HFFc6 (cell line): ENCODE data around the gene ZBTB12. TPM values are rescaled to one million over a fixed set of nuclear protein-coding genes. Genes with fewer than 3 reads are reported as not detected.
"Not testable (repeated sequence)": the region's sequence is repeated elsewhere in the genome, so short reads cannot be mapped to it uniquely, and the experiment has no call there.

Experiments
- DNase-seq: peaks from one replicate; pipeline ENCODE4 v3.0.0-alpha.2; 2018
- H3K27ac Mint-ChIP-seq: 2 replicates; pipeline ENCODE4 v1.8.0; 2020; ENCODE audit warnings: mild to moderate bottlenecking, mixed read lengths
- H3K27me3 Mint-ChIP-seq: 2 replicates; pipeline ENCODE4 v1.8.0; 2021; ENCODE audit warnings: mild to moderate bottlenecking, moderate library complexity, mixed read lengths; ENCODE audit not compliant: insufficient read depth
- H3K36me3 Mint-ChIP-seq: 2 replicates; pipeline ENCODE4 v1.8.0; 2021; ENCODE audit warnings: low read depth, mixed read lengths
- H3K4me1 Mint-ChIP-seq: 2 replicates; pipeline ENCODE4 v1.8.0; 2020; ENCODE audit warnings: low read depth, mixed read lengths
- H3K4me3 Mint-ChIP-seq: 2 replicates; pipeline ENCODE4 v1.8.0; 2020; ENCODE audit warnings: mild to moderate bottlenecking, moderate library complexity, mixed read lengths
- H3K9me3 Mint-ChIP-seq: 2 replicates; pipeline ENCODE4 v1.8.0; 2020; ENCODE audit warnings: mild to moderate bottlenecking, mixed read lengths
- CTCF ChIP-seq: fragments of 200-600 bp; sonication (generic); IDR thresholded peaks from 2 replicates; pipeline ENCODE4 v1.5.0; 2021; ENCODE audit warnings: antibody characterized with exemption, mild to moderate bottlenecking
- total RNA-seq, 6 experiments: library from RNA; stranded (reverse); fragmentation: NEBNext Ultra II Directional; extraction: Animal tissue kit (Norgen Biotek cat#: 25700); gene quantifications; 2 replicates in 1 of 6; 3 replicates in 5 of 6; pipeline ENCODE4 v1.2.3, GENCODE V29; 2021

The ZBTB12 gene
- total RNA-seq, 6 experiments from 2014 or later, result 7.3 to 9.0 (median 8.3) TPM

DNA sequence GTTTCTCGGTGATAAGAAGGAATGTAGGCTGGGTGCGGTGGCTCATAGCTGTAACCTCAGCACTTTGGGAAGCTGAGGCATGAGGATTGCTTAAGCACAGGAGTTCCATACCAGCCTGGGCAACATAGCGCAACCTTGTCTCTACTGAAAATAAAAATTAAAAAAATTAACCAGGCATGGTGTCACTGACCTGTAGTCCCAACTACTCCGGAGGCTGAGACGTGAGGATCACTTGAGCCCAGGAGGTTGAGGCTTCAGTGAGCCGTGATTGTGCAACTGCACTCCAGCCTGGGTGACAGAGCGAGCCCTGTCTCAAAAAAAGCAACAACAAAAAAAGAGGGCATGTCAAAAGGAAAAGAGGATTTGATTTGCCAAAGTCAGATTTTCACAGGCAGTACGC is 43.2 kb downstream of the ZBTB12 start:
- H3K27me3 Mint-ChIP-seq, result peaks cover 3% of the 10 kb centered on the region

DNA sequence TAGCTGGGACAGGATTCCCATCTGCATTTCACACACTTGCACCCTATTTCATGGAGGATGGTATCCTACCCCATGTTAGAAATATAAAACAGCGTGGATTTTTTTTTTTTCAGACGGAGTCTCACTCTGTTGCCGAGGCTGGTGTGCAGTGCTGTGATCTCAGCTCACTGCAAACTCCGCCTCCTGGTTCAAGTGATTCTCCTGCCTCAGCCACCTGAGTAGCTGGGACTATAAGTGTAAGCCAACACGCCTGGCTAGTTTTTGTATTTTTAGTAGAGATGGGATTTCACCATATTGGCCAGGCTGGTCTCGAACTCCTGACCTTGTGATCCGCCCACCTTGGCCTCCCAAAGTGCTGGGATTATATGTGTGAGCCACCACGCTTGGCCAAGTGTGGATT is 44.1 kb downstream of the ZBTB12 start:
- H3K27ac Mint-ChIP-seq, H3K36me3 Mint-ChIP-seq, DNase-seq, H3K4me3 Mint-ChIP-seq, H3K27me3 Mint-ChIP-seq, H3K9me3 Mint-ChIP-seq: not testable (repeated sequence)
- peaks cover 13% of the 10 kb centered on the region for H3K4me1 Mint-ChIP-seq

More for the DNA sequence above, 43.2 kb downstream of the ZBTB12 start:
- no peak for DNase-seq
- H3K9me3 Mint-ChIP-seq, result no peaks in the 10 kb centered on the region
- H3K4me3 Mint-ChIP-seq, result no peak overlapping the region
- H3K27ac Mint-ChIP-seq, result no peak overlapping the region
- peaks cover 19% of the 10 kb centered on the region for H3K4me1 Mint-ChIP-seq
- no peak for TF ChIP-seq CTCF
- no peaks in the 10 kb centered on the region for H3K36me3 Mint-ChIP-seq

DNA sequence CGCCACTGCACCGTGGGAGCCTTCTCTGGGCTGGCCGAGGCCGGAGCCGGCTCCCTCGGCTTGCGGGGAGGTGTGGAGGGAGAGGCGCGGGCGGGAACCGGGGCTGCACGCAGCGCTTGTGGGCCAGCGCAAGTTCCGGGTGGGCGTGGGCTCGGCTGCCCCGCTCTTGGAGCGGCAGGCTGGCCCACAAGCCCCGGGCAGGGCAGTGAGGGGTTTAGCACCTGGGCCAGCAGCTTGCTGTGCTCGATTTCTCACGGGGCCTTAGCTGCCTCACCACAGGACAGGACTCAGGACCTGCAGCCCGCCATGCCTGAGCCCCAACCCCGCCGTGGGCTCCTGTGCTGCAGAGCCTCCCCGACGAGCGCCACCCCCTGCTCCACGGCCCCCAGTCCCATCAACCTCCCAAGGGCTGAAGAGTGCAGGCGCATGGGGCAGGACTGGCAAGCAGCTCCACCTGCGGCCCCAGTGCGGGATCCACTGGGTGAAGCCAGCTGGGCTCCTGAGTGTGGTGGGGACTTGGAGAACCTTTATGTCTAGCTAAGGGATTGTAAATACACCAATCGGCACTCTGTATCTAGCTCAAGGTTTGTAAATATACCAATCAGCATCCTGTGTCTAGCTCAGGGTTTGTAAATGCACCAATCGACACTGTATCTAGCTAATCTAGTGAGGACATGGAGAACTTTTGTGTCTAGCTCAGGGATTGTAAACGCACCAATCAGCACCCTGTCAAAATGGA is 49.7 kb downstream of the ZBTB12 start:
- not testable (repeated sequence) for H3K36me3 Mint-ChIP-seq, H3K4me1 Mint-ChIP-seq, H3K27ac Mint-ChIP-seq, DNase-seq, H3K4me3 Mint-ChIP-seq, H3K27me3 Mint-ChIP-seq, H3K9me3 Mint-ChIP-seq

DNA sequence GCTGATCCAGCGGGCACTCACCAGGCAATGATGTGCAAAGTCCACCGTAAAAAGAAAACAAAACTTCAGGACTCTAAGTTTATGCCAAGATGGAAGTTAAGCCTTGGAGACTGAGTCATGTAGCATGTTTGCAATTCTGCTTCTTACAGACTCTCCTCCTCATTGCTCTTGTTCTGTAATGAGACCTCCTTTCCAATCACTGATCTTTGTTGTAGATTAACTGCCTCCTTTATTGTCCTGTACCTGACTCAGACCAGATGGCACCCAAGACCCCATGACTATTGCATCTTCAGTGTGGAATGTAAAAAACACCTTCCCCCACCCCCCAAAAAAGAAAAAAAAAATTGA is 50.4 kb downstream of the ZBTB12 start:
- no peak overlapping the region; the same call in 1 of the 2 replicates for H3K27ac Mint-ChIP-seq
- no peak overlapping the region for H3K4me3 Mint-ChIP-seq
- DNase-seq, result no peak

GRCh38 chr6:31850765-31851484 is 51.0 kb downstream of the ZBTB12 start:
- Mint-ChIP-seq H3K4me3 (no peak overlapping the region), H3K27me3 (no peaks in the 10 kb centered on the region), H3K36me3 (peaks cover 6% of the 10 kb centered on the region), H3K9me3 (peaks cover 6% of the 10 kb centered on the region), H3K27ac (no peak overlapping the region; the same call in 1 of the 2 replicates), H3K4me1 (peaks cover 6% of the 10 kb centered on the region)
- no peak for TF ChIP-seq CTCF
- DNase-seq, result no peak

More for the DNA sequence above, 50.4 kb downstream of the ZBTB12 start:
- TF ChIP-seq CTCF, result no peak
- Mint-ChIP-seq H3K4me1 (peaks cover 6% of the 10 kb centered on the region), H3K27me3 (no peaks in the 10 kb centered on the region), H3K9me3 (peaks cover 6% of the 10 kb centered on the region), H3K36me3 (peaks cover 6% of the 10 kb centered on the region)

Other genes with a start within 250 kb of the ZBTB12 start
- 100 to 1,000 TPM; 247 to 273 (median 262) TPM for gene BAG6, start 249.4 kb downstream of the ZBTB12 start, total RNA-seq
- 1 to 10 TPM; 2.4 to 4.3 (median 2.8) TPM for gene APOM, start 246.2 kb downstream of the ZBTB12 start, total RNA-seq
- gene C6orf47, start 241.3 kb downstream of the ZBTB12 start, total RNA-seq, result 10 to 100 TPM; 13.4 to 16.2 (median 14.9) TPM
- 10 to 100 TPM; 11.6 to 14.9 (median 13.0) TPM for gene GPANK1, start 237.1 kb downstream of the ZBTB12 start, total RNA-seq
- gene CSNK2B, start 236.0 kb downstream of the ZBTB12 start, total RNA-seq, result 100 to 1,000 TPM; 200 to 255 (median 225) TPM
- gene LY6G5B, start 232.1 kb downstream of the ZBTB12 start, total RNA-seq, result 1 to 10 TPM; 4.6 to 6.0 (median 5.3) TPM
- gene LY6G5C, start 221.0 kb downstream of the ZBTB12 start, total RNA-seq, result 1 to 10 TPM; 2.2 to 2.9 (median 2.8) TPM
- gene ABHD16A, start 198.8 kb downstream of the ZBTB12 start, total RNA-seq, result 10 to 100 TPM; 27.4 to 39.6 (median 32.0) TPM
- gene LY6G6F, start 195.2 kb downstream of the ZBTB12 start, total RNA-seq, result not detected
- gene LY6G6D, start 186.7 kb downstream of the ZBTB12 start, total RNA-seq, result not detected
- gene LY6G6C, start 180.3 kb downstream of the ZBTB12 start, total RNA-seq, result not detected
- gene MPIG6B, start 178.7 kb downstream of the ZBTB12 start, total RNA-seq, result not detected
- 10 to 100 TPM; 44.0 to 47.8 (median 46.0) TPM for gene DDAH2, start 172.8 kb downstream of the ZBTB12 start, total RNA-seq
- 100 to 1,000 TPM; 638 to 833 (median 745) TPM for gene CLIC1, start 165.6 kb downstream of the ZBTB12 start, total RNA-seq
- gene MSH5, start 162.1 kb downstream of the ZBTB12 start, total RNA-seq, result 10 to 100 TPM in 4 of 6 experiments, 1 to 10 TPM in 2; 7.4 to 14.8 (median 12.6) TPM
- gene SAPCD1, start 139.4 kb downstream of the ZBTB12 start, total RNA-seq, result 1 to 10 TPM in 5 of 6 experiments, under 1 TPM in 1; 0.91 to 2.4 (median 1.3) TPM
- gene VWA7, start 124.8 kb downstream of the ZBTB12 start, total RNA-seq, result under 1 TPM; 0.24 to 0.83 (median 0.64) TPM
- gene VARS1, start 106.3 kb downstream of the ZBTB12 start, total RNA-seq, result 100 to 1,000 TPM; 117 to 144 (median 127) TPM
- gene LSM2, start 95.1 kb downstream of the ZBTB12 start, total RNA-seq, result 10 to 100 TPM; 31.8 to 48.5 (median 43.4) TPM
- 1 to 10 TPM; 1.2 to 1.9 (median 1.6) TPM for gene HSPA1L, start 86.8 kb downstream of the ZBTB12 start, total RNA-seq
- gene HSPA1A, start 86.5 kb downstream of the ZBTB12 start, total RNA-seq, result 100 to 1,000 TPM in 1 of 6 experiments, 10 to 100 TPM in 5; 78.5 to 102 (median 84.7) TPM
- gene HSPA1B, start 74.3 kb downstream of the ZBTB12 start, total RNA-seq, result 100 to 1,000 TPM in 2 of 6 experiments, 10 to 100 TPM in 4; 95.5 to 116 (median 98.9) TPM
- 10 to 100 TPM; 35.8 to 48.6 (median 40.9) TPM for gene NEU1, start 39.3 kb downstream of the ZBTB12 start, total RNA-seq
- gene SLC44A4, start 23.1 kb downstream of the ZBTB12 start, total RNA-seq, result under 1 TPM in 1 of 6 experiments, not detected in 5; 0.10 TPM
- 10 to 100 TPM; 43.4 to 47.4 (median 45.9) TPM for gene EHMT2, start 4.4 kb downstream of the ZBTB12 start, total RNA-seq
- gene C2, start 25.6 kb upstream of the ZBTB12 start, total RNA-seq, result under 1 TPM in 4 of 6 experiments, not detected in 2; 0.24 to 0.43 (median 0.43) TPM
- gene CFB, start 44.0 kb upstream of the ZBTB12 start, total RNA-seq, result 1 to 10 TPM in 2 of 6 experiments, under 1 TPM in 3, not detected in 1; 0.33 to 1.3 (median 0.81) TPM
- 10 to 100 TPM; 63.4 to 87.0 (median 78.7) TPM for gene NELFE, start 56.9 kb upstream of the ZBTB12 start, total RNA-seq
- 10 to 100 TPM; 74.0 to 83.3 (median 77.8) TPM for gene SKIC2, start 57.1 kb upstream of the ZBTB12 start, total RNA-seq
- 10 to 100 TPM; 14.1 to 20.5 (median 16.5) TPM for gene DXO, start 70.1 kb upstream of the ZBTB12 start, total RNA-seq
- 1 to 10 TPM; 1.2 to 3.2 (median 2.0) TPM for gene C4A, start 80.0 kb upstream of the ZBTB12 start, total RNA-seq
- 1 to 10 TPM; 1.5 to 2.5 (median 2.0) TPM for gene C4B, start 112.7 kb upstream of the ZBTB12 start, total RNA-seq
- gene CYP21A2, start 136.3 kb upstream of the ZBTB12 start, total RNA-seq, result under 1 TPM in 1 of 6 experiments, not detected in 5; 0.17 TPM
- gene TNXB, start 207.3 kb upstream of the ZBTB12 start, total RNA-seq, result 1 to 10 TPM in 1 of 6 experiments, under 1 TPM in 5; 0.28 to 1.4 (median 0.83) TPM
- gene ATF6B, start 226.2 kb upstream of the ZBTB12 start, total RNA-seq, result 10 to 100 TPM; 80.0 to 96.2 (median 88.7) TPM
- 1 to 10 TPM; 4.3 to 6.0 (median 4.9) TPM for gene FKBPL, start 228.2 kb upstream of the ZBTB12 start, total RNA-seq
- gene PRRT1, start 249.9 kb upstream of the ZBTB12 start, total RNA-seq, result 1 to 10 TPM; 2.6 to 5.8 (median 5.1) TPM